GM21619 (cell line): ENCODE measurements around the gene HBS1L.
"Not testable (repeated sequence)": the region's sequence is repeated elsewhere in the genome, so short reads cannot be mapped to it uniquely, and the experiment has no call there.

Source experiments
- ATAC-seq: cut with Tn5 transposase; IDR thresholded peaks from one replicate; pipeline ENCODE4 v1.9.1; 2021; ENCODE audit not compliant: unreplicated experiment

The HBS1L gene

DNA sequence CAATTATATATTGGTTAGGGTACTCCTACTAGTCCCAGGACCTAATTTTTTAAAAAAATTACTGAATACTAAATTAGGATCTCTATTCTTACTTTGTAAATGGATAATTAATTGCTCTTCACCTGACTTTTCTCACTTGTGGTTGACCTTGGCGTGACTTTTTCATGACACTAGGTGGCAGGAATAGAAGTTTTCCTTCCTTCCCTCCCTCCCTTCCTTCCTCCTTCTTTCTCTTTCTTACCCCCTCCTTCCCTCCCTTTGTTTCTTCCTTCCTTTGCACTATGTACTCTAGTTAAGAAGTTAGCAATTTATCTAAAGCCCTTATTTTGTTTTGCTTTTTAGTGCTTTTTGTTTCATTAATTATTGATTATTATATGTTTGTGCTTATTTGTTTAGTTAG lies 20.4 kb upstream of the HBS1L start:
- no peak for ATAC-seq

DNA sequence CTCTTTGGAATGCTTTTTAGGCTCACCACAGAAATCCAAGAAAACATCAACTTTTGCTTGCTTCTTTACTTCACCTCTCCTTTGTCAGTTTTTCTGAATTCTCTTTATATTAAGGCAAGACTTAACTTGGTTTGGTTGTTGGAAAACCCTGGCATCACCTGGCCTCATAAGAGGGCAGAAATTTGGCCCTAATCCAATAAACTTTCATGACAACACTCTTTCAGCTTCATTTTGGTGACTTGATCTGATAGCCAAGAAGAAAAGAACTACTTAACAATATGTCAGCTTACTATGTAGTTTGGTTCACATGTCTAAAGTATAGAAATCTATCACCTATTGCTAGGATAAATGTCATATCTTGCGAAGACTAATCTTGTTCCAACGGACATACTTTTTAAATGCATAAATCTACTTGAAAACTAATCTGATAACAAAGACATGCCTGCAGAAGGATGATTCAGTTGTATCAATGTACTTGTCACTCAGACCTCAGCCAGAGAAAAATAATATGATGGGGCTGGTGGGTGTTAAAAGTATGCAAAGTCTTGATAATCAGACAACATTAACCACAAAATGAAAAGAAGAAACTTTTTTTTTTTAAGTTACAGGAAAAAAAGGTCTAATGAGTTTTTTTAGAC lies 19.3 kb upstream of the HBS1L start:
- ATAC-seq: no peak

DNA sequence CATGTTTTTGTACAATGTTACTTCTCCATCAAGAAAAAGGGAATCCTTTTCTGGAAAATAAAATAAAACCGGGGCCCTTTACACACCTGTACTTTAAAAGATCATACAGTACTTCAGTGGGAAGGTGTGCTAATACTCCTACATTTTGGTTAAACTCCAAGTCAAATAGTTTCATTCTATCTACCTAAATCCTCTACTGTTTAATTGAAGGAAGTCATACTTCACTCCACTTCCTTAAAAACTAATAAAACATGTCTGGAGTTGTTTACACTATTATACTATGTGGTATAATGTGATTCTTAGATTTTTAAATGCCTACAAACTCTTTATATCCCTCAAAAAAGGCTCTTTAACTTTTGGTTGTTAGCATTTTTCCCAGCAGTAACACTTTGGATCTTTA lies 18.6 kb upstream of the HBS1L start:
- ATAC-seq: no peak

DNA sequence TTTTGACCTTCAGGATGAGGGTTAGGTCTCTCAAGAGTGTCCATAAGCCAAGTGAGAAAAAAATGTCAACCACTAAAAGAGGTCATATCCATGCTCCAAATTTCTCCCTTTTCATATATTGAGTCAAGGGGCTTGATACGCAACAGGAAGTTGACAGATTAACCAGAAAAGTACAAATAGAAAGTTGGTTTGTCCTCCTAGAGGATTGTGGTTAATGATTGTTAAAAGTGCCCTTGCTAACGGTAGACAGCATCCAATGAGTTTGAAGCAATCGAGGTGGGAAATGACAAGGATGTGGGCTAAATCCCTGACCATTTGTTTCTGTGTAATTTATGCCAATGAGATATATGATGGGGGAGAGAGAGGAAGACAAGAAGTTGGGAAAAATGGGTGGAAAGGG lies 18.1 kb upstream of the HBS1L start:
- ATAC-seq: no peak

DNA sequence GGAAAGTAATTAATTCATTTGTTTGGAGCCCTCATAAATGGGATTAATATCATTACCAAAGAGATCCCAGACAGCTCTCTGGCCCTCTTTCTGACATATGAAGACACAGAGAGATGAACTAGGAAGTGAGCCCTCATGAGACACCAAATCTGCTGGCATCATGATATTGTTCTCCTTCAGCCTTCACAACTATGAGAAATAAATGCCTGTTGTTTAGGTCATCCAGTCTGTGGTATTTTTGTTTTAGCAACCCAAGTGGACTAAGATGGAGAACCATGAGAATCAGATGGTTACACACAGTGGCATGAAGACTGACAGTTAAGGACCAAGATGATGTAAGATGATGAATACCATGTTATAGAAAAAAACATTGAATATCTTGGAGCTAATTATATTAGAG lies 16.9 kb upstream of the HBS1L start:
- no peak for ATAC-seq

DNA sequence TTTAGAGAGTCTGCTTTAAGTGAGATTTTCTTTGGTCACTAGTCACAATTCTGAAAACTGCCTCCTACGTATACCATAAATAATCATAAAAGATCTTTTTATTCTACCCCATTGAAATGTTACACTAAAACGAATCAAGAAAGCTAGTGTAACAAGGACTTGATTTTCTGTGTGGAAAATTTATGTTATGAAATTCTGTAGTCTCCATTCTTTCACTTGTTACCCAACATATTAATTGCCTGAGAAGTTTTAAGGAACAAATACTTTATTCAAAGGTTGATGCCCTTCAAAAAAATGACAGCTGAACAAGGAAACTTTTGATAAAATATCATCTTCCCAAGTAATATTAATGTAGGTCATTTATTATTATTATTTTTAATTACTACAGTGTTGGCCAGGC lies 13.3 kb upstream of the HBS1L start:
- ATAC-seq: no peak

DNA sequence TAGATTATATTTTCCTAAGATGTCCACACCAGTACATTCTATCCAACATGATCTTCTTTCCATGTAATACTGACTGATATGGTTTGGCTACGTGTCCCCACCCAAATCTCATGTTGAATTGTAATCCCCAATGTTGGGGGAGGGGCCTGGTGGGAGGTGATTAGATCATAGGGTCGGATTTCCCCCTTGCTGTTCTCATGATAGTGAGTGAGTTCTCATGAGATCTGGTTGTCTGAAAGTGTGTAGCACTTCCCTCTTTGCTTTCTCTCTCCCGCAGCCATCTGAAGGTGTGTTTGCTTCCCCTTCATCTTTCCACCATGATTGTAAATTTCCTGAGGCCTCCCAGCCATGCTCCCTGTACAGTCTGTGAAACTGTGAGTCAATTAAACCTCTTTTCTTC lies 12.2 kb upstream of the HBS1L start:
- no peak for ATAC-seq

DNA sequence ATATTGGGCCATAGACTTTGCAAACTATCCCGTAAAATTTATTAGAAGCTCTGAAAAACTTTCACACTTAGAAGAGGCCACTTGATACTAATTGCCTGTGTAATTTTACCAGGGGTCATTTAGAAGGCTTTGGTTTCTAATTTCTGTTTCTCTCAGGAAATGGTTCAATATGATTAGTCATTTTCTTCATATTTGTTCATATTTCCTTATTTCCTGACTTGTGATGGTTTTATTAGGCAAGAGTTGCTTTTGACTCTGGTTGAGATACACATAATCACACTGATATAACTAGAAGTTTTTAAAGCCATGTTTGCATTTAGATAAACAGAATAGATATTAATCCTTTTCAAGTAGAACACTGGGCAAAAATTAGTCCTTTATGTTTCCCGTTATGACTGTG lies 11.8 kb upstream of the HBS1L start:
- ATAC-seq: no peak

DNA sequence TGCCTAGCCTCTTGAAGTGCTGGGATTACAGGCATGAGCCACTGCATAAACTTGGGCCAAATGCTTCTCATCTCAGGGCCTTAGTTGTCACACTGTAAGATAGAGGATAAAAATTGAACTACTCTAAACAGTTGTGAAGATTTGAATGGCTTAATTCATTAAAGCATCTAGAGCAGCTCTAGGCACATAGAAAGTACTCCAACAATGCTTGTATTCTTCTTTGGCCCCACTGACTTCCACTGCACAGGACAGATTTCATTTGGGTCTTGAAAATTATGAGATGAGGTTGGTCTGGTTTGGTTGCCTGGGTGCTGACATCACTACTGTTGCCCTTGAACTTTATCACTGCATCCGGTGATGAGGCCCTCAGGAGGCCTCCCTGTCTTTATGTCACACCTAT lies 10.0 kb upstream of the HBS1L start:
- ATAC-seq: no peak

DNA sequence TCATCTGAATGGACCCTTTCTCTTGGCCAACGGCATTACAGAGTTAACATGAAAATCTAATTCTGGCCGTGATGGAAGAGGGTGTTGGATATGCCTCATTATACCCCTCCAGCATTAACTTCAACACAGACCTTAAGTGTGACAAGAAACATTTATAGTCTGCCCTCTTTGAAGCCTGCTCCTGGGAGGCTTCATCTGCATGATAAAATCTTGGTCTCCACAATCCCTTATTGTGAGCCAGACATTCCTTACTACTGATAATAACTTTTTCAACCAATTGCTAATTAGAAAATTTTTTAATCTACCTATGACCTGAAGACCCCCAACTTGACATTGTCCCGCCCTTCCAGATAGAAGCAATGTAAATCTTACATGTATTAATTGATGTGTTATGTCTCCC lies 9.3 kb upstream of the HBS1L start:
- ATAC-seq: no peak

DNA sequence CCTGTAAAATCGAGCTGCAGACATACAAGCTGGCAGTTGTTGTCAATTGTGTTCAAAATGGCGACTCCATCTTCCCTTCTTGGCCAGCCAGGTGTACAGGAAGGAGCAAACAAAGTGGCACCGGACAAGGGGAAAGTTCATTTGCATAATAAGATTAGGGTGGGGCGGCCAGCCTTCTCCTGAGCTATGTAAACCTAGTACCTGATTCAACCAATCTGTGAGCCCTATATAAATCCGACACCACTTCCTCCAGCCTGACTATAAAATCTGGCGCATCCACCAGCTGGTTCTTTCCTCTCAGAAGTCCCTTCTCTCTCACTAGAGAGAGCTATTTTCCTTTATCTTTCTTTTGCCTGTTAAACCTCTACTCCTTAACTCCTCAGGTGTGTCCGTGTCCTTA lies 8.1 kb upstream of the HBS1L start:
- no peak for ATAC-seq

DNA sequence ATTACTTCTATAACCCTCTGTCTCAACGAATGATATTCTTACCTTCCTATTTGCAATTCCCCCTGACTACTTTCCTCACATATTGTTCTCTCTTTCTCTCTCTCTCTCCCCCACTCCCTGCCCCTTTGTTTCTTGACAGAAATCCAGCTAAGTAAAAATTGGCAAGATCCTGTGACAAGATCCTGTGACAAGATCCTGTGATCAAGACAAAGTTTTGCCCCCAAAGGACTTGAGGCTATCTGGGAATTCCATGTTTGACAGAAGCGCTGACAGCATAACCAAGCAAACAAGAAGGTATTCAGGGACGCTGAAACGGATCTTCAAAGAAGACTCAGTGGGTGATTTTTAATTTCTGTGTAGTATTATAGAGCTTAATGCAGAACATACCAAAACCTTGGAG lies 5.5 kb upstream of the HBS1L start:
- ATAC-seq: no peak

DNA sequence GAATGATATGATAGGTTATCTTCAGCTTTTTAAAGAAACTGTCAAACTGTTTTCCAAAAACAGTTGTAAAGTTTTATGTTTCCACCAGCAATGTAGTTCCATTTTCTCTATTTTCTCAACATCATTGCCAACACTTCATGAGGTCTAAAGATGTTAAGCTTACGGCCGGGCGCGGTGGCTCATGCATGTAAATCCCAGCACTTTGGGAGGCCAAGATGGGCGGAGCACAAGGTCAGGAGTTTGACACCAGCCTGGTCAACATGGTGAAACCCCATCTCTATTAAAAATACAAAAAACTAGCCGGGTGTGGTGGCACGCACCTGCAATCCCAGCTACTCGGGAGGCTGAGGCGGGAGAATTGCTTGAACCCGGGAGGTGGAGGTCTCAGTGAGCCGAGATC lies 3.7 kb upstream of the HBS1L start:
- not testable (repeated sequence) for ATAC-seq

DNA sequence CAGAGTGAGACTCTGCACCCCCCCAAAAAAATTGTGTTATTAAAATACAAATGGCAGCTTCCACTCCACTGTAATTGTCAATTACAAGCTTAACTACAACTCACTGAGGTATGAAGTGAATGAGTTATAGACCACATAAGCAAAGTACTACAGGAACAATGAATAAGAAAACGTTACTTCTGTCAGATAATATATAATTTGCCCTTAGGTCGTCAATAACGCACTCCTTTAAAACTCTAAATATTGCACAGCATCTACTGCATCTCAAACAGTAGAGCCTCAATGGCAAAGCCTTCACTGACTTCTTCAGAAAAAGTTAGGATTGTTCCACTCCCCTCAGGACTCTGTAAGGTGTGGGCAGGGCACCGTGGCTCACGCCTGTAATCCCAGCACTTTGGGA lies 2.0 kb upstream of the HBS1L start:
- ATAC-seq: no peak

DNA sequence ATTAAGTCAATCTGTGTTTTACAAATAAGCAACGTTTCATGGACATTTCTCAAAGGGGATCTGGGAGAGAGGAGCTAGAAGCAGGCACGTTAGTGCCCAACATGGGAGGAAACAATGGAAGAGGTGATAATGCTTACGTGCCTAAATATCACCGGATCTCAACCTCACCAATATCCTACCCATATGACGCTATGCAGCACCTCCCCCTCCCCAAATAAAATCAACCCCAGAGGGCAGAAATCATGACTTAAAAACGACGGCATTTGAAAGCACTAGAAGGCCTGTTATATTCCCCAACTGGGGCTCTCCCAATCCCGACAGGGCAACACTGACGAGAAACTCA lies 425 bp downstream of the HBS1L start:
- ATAC-seq: peak; percentile 2

DNA sequence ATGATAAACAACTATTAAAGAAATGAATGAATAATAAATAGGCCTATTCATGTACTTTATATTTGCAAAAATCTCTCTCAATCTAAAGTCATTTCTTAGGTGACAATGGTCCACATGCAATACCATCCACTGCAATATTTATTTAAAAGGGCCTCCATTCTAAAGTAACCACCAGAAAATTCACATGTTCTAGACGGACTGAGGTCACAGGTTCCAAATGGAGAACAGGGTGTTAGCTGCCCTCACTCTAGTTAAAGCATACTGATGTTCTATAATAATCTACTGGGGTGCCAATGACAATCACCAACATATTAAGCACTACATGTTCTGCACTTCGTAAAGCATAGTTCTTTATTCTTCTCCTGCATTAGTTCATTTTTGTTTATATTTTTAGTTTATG lies 1.2 kb downstream of the HBS1L start:
- ATAC-seq: no peak

DNA sequence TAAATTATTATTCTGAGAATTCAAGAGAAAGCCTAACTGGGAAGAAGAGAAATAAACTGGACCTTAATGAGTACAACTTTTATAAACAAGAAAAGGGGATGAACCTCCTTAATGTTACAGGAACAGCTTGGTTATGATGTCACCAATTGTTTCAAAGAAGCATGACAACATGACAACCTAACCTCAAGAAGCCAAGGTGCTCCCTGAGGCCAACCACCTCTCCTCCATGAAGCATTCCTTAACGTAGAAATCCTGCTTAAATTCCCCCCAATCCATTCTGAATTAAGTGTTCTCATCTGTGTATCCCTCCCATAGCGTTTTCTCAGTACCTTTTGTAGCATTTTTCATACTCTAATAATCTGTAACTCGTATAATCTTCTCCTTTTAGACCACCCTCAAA lies 1.7 kb downstream of the HBS1L start:
- no peak for ATAC-seq

DNA sequence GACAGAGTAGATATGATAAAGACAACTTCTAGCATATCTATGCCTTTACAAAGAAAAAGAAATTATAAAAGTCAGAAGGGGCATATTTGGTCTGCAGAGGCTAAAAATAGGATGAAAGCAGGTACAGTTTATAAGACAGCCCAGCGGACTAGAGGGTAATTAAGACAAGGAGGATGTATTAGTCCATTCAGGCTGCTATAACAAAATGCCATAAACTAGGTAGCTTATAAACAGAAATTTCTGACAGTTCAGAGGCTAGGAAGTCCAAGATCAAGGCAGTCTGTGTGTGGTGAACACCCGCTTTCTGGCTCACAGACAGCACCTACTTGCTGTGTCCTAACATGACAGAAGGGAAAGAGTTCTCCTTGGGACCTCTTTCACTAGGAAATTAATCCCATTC lies 5.7 kb downstream of the HBS1L start:
- no peak for ATAC-seq

DNA sequence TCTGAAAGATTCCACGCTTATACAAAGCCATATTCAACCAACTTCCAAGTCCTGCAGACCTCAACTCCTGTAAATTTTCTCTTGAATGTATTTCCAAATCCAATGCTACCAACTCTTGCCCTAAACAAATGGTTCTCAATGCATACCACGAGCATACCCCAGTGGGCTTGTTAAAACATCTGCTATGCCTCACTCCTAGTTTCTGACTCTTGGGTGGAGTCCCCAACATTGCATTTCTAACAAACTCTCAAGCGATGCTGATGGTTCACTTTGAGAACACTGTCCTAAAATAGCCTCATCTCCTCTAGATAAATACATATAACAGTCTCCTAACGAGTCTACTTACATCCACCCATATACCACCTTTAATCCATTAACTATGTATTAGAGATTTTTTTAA lies 7.3 kb downstream of the HBS1L start:
- ATAC-seq: no peak

DNA sequence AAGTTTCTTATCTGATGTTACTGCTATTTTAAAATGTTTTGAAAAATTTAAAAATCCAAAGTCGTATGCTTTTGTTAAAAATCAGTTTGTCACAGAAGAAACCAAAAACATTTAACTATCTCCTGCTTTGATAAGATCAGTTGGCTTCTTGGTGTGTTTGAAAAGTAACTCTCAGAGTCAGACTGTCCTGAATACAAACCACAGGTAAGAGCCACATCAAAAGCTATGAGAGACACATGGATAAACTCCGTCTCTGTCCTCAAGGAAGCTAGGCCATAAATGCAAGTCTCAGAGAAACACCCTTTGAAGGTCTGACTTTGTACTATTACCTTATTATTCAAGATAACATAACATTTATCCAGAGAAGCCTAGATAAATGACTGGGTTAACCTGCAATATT lies 7.7 kb downstream of the HBS1L start:
- ATAC-seq: no peak

DNA sequence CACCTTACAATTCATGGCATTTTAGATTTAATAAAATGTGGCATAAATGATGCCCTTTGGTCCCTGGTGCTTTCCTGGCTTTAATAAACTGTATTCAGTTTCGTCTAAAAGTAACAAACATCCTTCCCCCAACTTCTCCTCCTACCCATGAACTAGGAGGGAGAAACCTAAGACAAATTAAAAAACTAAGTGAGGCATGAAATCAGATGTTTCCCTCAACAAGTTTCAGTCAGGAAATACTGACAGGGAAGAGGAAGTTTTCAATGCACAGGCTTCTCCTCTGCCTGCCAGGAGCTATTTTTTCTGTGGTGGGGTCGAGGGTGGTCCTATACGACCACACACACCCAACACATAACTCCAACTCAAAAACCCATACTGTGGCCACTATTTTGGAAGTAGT lies 10.0 kb downstream of the HBS1L start:
- ATAC-seq: no peak

DNA sequence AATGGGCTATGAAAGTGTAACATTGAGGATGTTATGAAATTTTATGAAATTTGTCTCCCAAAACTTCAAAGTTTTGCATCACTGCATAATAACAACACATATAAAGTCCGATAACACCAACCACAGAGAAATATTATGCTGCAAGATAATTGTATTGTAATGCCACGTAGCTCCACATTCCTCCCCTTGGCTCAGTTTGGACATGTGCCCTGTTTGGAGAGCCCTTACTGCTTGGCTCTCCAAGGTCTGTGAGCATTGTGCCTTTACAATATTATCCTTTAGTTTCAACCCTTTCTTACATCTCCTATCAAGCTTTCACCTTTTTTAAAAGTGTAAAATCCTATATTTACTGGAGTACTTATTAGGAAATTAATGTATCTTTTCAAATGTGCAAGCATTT lies 10.8 kb downstream of the HBS1L start:
- ATAC-seq: no peak

DNA sequence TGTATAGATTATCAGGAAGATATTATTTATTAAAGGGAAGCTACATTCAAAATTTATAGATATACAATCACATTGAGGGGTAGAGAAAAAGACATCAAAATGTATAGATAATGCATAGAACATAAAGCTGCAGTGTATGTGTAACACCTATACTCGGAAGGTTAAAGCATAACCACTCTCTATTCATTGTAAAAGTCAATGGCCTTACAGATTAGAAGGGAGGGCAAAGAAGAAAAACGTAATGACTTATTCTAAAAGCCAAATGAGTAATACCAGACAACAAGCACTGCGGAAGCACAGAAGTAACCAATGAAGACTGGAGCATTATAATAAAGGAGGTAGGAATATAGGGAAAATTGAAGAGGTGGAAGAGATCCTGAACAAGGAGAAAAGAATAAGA lies 11.3 kb downstream of the HBS1L start:
- no peak for ATAC-seq

DNA sequence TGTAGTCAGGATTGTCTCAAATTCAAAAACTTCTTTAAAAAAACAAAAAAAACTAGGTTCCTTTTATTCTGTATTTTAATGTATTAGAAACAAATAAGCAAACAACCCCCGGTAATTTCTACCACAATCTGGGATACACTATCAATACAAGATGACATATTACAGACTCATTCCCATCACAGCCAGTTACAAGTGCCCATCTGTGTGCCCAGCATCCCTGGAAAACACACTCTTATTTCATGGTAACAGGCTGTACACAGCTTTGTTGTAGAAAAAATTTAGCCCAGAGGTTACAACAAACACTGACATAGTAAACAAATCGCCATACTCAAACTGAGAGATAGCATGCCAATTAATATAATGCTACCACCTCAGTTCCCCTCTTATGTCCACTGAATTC lies 16.3 kb downstream of the HBS1L start:
- ATAC-seq: no peak
